SK-N-SH (cell line): ENCODE data around the gene BORCS5.

Source experiments
- CTCF ChIP-seq: fragments of 200-600 bp; sonication (generic); IDR thresholded peaks from 2 replicates; pipeline ENCODE4 v1.6.1; 2017; ENCODE audit warnings: antibody characterized with exemption, mild to moderate bottlenecking, moderate library complexity
- FOSL2 ChIP-seq: IDR thresholded peaks from 2 replicates; pipeline ENCODE4 v1.4.0; 2012; ENCODE audit warnings: low read depth, mild to moderate bottlenecking, moderate library complexity, borderline replicate concordance
- MAX ChIP-seq: IDR thresholded peaks from 2 replicates; pipeline ENCODE4 v1.4.0; 2012; ENCODE audit warnings: low read depth
- USF1 ChIP-seq: IDR thresholded peaks from 2 replicates; pipeline ENCODE4 v1.4.0; 2012; ENCODE audit warnings: low read depth, borderline replicate concordance

- no peak for TF ChIP-seq FOSL2
- no peak for TF ChIP-seq USF1
- TF ChIP-seq MAX = no peak
- TF ChIP-seq CTCF = no peak
Measured at GRCh38 chr12:12501121-12501520, 144.2 kb downstream of the BORCS5 start.
